Measurements from ENCODE around the gene CLMP. TPM values are rescaled to one million over a fixed set of nuclear protein-coding genes. Genes with fewer than 3 reads are reported as not detected.

The CLMP gene
- total RNA-seq, 1 experiment from 2014 or later, result 3.2 TPM

DNA sequence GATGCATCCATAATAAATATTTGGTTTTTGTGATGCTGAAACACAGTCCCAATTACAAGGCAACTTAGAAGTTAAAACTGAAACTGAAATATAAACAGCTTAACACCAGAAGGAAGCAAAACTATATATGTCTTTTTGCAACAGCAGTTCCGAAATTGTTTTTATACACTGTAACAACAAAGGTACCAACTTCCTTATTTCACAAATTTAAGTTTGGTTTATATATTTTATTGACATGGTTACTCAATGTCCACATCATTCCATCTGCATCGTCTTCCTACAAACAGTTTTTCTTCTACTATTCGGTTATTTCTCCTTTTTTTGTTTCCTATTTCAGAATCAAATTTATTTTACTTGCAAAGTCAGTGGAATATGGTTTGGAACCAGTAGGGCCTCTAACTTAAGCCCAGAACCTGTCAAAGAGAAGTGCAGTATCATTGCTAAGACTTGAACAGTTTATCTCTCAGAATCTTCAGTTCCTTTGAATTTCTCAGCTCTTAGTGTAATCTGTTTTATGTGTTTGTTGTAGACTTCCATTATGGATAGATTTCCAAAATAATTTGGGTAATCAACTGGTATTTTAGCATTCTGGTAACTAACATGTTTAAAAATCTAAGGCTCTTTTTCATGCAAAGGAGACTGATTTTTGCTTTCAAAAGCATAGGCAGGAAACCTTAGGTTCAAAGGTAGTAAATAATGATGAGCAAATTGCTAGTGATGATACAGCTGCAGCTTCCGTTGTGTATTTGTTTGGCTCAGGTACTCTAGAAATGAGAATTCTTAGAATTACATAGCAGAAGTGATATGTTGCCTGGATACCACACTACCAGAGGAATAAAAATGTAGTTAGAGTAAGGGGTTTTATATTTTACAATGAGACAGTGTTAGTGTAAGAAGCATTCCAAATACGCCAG is 124.9 kb downstream of the CLMP start:
- BruUV-seq (replicated peaks), result no TSS peak
- Histone ChIP-seq H3K9me2 (ENCODE audit: insufficient read depth) (no peaks in the 10 kb centered on the region), H4K20me1 (ENCODE audit: insufficient read depth) (no peaks in the 10 kb centered on the region), H3K79me2 (ENCODE audit: insufficient read depth, low read length) (peaks cover 27% of the 10 kb centered on the region), H3K9ac (ENCODE audit: low read length) (no peak overlapping the region), H3K4me2 (ENCODE audit: low read length) (no peak overlapping the region), H3K36me3 (ENCODE audit: control insufficient read depth in 1 of 2, insufficient read depth in 2 of 2, low read length in 2 of 2) (no peaks in the 10 kb centered on the region), H3K27ac (ENCODE audit: low read depth, low read length) (no peak overlapping the region), H3K4me1 (ENCODE audit: control insufficient read depth in 1 of 2, insufficient read depth in 2 of 2, low read length in 2 of 2) (peaks cover 5 to 13% of the 10 kb centered on the region in 2 experiments; a peak in 3 of 4 replicates), H3K27me3 (ENCODE audit: insufficient read depth, low read length) (no peaks in the 10 kb centered on the region), H3K9me3 (ENCODE audit: control insufficient read depth in 1 of 2, insufficient read depth in 1 of 2, low read depth in 1 of 2, low read length in 2 of 2) (no peaks in the 10 kb centered on the region), H3K4me3 (replicated peaks in 1 of 2; ENCODE audit: low read depth in 1 of 2, low read length in 2 of 2) (no peak overlapping the region), H2AFZ (ENCODE audit: low read depth, low read length, poor library complexity, severe bottlenecking) (no peak overlapping the region)
- CTCF ChIA-PET, result no interaction called here
- no peak for ATAC-seq
- no peak for DNase-seq (ENCODE audit: low read depth, low spot score)
- POLR2A ChIA-PET, result no interaction called here
- intact Hi-C loops (cut with micrococcal nuclease), result no loop called here
- no peak for TF ChIP-seq POLR2AphosphoS5 (IDR thresholded peaks at IDR 0.05; ENCODE audit: low read depth, low read length)
- no peak for TF ChIP-seq MAX (IDR thresholded peaks at IDR 0.05)
- TF ChIP-seq SRF (IDR thresholded peaks at IDR 0.05; ENCODE audit: low read depth), result no peak
- TF ChIP-seq EZH2 (IDR thresholded peaks at IDR 0.05), result no peak
- TF ChIP-seq SP1 (IDR thresholded peaks at IDR 0.05; ENCODE audit: low read depth), result no peak
- no peak for TF ChIP-seq TCF7L2 (IDR thresholded peaks at IDR 0.05; ENCODE audit: borderline replicate concordance, extremely low read depth, insufficient read depth, insufficient read length)
- no peak for TF ChIP-seq CEBPB (IDR thresholded peaks at IDR 0.05; ENCODE audit: low read depth)
- TF ChIP-seq ZBTB33 (IDR thresholded peaks at IDR 0.05; ENCODE audit: extremely low read depth, insufficient replicate concordance, low read length), result no peak
- no peak for TF ChIP-seq ELF1 (IDR thresholded peaks at IDR 0.05; ENCODE audit: borderline replicate concordance, low read depth)
- TF ChIP-seq RAD21 (IDR thresholded peaks at IDR 0.05; ENCODE audit: low read depth), result no peak
- TF ChIP-seq SIN3A (IDR thresholded peaks at IDR 0.05; ENCODE audit: low read depth), result no peak
- no peak for TF ChIP-seq REST (IDR thresholded peaks at IDR 0.05; ENCODE audit: low read depth)
- no peak for TF ChIP-seq EZH2phosphoT487 (IDR thresholded peaks at IDR 0.05; ENCODE audit: borderline replicate concordance)
- RAD21 ChIA-PET (ENCODE audit: low non-redundant PET in 1 of 2, low total read pairs in 2 of 2, uncharacterized antibody in 2 of 2, unreplicated experiment in 2 of 2), result no interaction called here

All from HCT116 (cell line).